Measurements from ENCODE around the gene TPM4. TPM values are rescaled to one million over a fixed set of nuclear protein-coding genes. Genes with fewer than 3 reads are reported as not detected.

TPM4 gene
- total RNA-seq, 1 experiment from 2014 or later: 219 TPM

GRCh38 chr19:16045171-16045570, 31.1 kb upstream of the TPM4 start:
- H3K36me3 Mint-ChIP-seq (ENCODE audit: insufficient read depth, unreplicated experiment): no peaks in the 10 kb centered on the region
- no peak overlapping the region for H3K4me3 Mint-ChIP-seq (ENCODE audit: low read depth, unreplicated experiment)
- DNase-seq: no peak
- H3K4me1 Mint-ChIP-seq (ENCODE audit: low read depth, unreplicated experiment): no peaks in the 10 kb centered on the region
- peaks cover 14% of the 10 kb centered on the region for H3K27me3 Mint-ChIP-seq (ENCODE audit: unreplicated experiment)
- no TSS peak for BruUV-seq (replicated peaks)
- no peak for TF ChIP-seq CTCF (IDR thresholded peaks at IDR 0.05; ENCODE audit: unreplicated experiment)
- CTCF ChIA-PET: no interaction called here
- H3K27ac Mint-ChIP-seq (ENCODE audit: unreplicated experiment): no peak overlapping the region
- intact Hi-C loops (cut with micrococcal nuclease; ENCODE audit: unreplicated experiment): no loop called here
- no peaks in the 10 kb centered on the region for H3K9me3 Mint-ChIP-seq (ENCODE audit: low read depth, unreplicated experiment)

GRCh38 chr19:16045893-16046292, 30.4 kb upstream of the TPM4 start:
- TF ChIP-seq CTCF (IDR thresholded peaks at IDR 0.05; ENCODE audit: unreplicated experiment): no peak
- Mint-ChIP-seq H3K27ac (ENCODE audit: unreplicated experiment) (no peak overlapping the region), H3K9me3 (ENCODE audit: low read depth, unreplicated experiment) (no peaks in the 10 kb centered on the region), H3K4me1 (ENCODE audit: low read depth, unreplicated experiment) (no peaks in the 10 kb centered on the region), H3K36me3 (ENCODE audit: insufficient read depth, unreplicated experiment) (no peaks in the 10 kb centered on the region), H3K4me3 (ENCODE audit: low read depth, unreplicated experiment) (no peak overlapping the region), H3K27me3 (ENCODE audit: unreplicated experiment) (peaks cover 14% of the 10 kb centered on the region)
- CTCF ChIA-PET: interaction anchor here (0.7 kb wide), 1 partner anchor 11 kb away, joined by 3 read pairs; no protein-coding TSS in a partner anchor
- no TSS peak for BruUV-seq (replicated peaks)
- intact Hi-C loops (cut with micrococcal nuclease; ENCODE audit: unreplicated experiment): no loop called here
- DNase-seq: no peak

- Mint-ChIP-seq H3K4me3 (ENCODE audit: low read depth, unreplicated experiment) (no peak overlapping the region), H3K4me1 (ENCODE audit: low read depth, unreplicated experiment) (no peaks in the 10 kb centered on the region), H3K36me3 (ENCODE audit: insufficient read depth, unreplicated experiment) (no peaks in the 10 kb centered on the region), H3K9me3 (ENCODE audit: low read depth, unreplicated experiment) (no peaks in the 10 kb centered on the region), H3K27me3 (ENCODE audit: unreplicated experiment) (no peaks in the 10 kb centered on the region), H3K27ac (ENCODE audit: unreplicated experiment) (no peak overlapping the region)
- BruUV-seq (replicated peaks): no TSS peak
- CTCF ChIA-PET: interaction anchor here (0.6 to 1.1 kb wide), 4 partner anchors 14 to 237 kb away, joined by 3 to 4 read pairs (median 4); no protein-coding TSS in a partner anchor
- TF ChIP-seq CTCF (IDR thresholded peaks at IDR 0.05; ENCODE audit: unreplicated experiment): no peak
- no peak for DNase-seq
- intact Hi-C loops (cut with micrococcal nuclease; ENCODE audit: unreplicated experiment): no loop called here
Measured at GRCh38 chr19:16048583-16048982, 27.7 kb upstream of the TPM4 start.

GRCh38 chr19:16051254-16052025, 24.9 kb upstream of the TPM4 start:
- no peak for TF ChIP-seq CTCF (IDR thresholded peaks at IDR 0.05; ENCODE audit: unreplicated experiment)
- Mint-ChIP-seq H3K27ac (ENCODE audit: unreplicated experiment) (no peak overlapping the region), H3K27me3 (ENCODE audit: unreplicated experiment) (no peaks in the 10 kb centered on the region), H3K4me3 (ENCODE audit: low read depth, unreplicated experiment) (no peak overlapping the region), H3K9me3 (ENCODE audit: low read depth, unreplicated experiment) (no peaks in the 10 kb centered on the region), H3K36me3 (ENCODE audit: insufficient read depth, unreplicated experiment) (no peaks in the 10 kb centered on the region), H3K4me1 (ENCODE audit: low read depth, unreplicated experiment) (no peaks in the 10 kb centered on the region)
- CTCF ChIA-PET: no interaction called here
- BruUV-seq (replicated peaks): no TSS peak
- intact Hi-C loops (cut with micrococcal nuclease; ENCODE audit: unreplicated experiment): no loop called here
- no peak for DNase-seq

Data from Calu3 (cell line).